ENCODE results near the gene FAM171A1.
"Not testable (repeated sequence)": the region's sequence is repeated elsewhere in the genome, so short reads cannot be mapped to it uniquely, and the experiment has no call there.

The FAM171A1 gene

DNA sequence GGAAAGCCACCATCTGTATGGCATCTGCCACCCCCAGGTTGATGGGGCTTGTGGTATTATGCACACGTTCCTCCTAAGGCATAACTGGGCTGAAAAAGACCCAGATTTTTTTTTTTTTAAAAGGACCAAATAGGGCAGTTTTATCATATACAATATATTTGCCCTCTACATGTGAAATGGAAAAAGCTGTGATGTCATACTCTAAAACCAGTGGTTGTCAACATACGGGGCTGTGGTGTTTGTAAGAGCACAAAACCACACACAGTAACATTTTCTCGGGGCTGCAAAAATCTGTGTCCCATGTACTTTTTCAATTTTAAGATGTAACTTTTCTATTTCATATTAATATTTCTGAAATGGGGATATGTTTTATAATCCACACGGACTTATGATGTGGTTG, 34.9 kb downstream of the FAM171A1 start:
- no peak overlapping the region for H3K9ac ChIP-seq (ENCODE audit: low read length)
- H3K9me3 ChIP-seq (ENCODE audit: control insufficient read depth, low read length) = no peaks in the 10 kb centered on the region
- H3K4me1 ChIP-seq (ENCODE audit: control insufficient read depth, insufficient read depth, low read length) = peaks cover 34% of the 10 kb centered on the region
- H3K27me3 ChIP-seq (ENCODE audit: control insufficient read depth, insufficient read depth, low read length) = no peaks in the 10 kb centered on the region
- H3K36me3 ChIP-seq (ENCODE audit: control insufficient read depth, insufficient read depth, low read length) = no peaks in the 10 kb centered on the region
- H3K4me3 ChIP-seq (ENCODE audit: low read length) = no peak overlapping the region

DNA sequence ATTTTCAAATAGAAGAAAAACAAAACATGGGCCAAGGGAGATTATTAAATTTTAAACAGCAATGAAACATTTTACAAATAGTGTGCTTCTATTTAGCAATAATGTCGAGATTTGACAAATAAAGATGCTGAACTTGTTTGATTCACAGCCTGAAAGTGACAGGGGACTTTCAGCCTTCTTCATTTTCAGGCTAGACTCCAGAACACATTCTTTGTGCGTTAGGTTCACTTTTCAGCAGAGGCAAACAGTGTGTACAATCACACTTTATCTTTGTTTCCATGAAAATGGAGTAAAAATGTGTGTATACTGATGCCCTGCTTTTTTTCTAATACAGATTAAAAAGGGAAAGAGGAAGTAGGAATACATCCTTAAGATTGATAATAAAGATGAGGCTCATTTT, 35.6 kb downstream of the FAM171A1 start:
- peaks cover 40% of the 10 kb centered on the region for H3K4me1 ChIP-seq (ENCODE audit: control insufficient read depth, insufficient read depth, low read length)
- no peak overlapping the region for H3K4me3 ChIP-seq (ENCODE audit: low read length)
- H3K36me3 ChIP-seq (ENCODE audit: control insufficient read depth, insufficient read depth, low read length) = no peaks in the 10 kb centered on the region
- no peak overlapping the region for H3K9ac ChIP-seq (ENCODE audit: low read length)
- H3K9me3 ChIP-seq (ENCODE audit: control insufficient read depth, low read length) = no peaks in the 10 kb centered on the region
- no peaks in the 10 kb centered on the region for H3K27me3 ChIP-seq (ENCODE audit: control insufficient read depth, insufficient read depth, low read length)

DNA sequence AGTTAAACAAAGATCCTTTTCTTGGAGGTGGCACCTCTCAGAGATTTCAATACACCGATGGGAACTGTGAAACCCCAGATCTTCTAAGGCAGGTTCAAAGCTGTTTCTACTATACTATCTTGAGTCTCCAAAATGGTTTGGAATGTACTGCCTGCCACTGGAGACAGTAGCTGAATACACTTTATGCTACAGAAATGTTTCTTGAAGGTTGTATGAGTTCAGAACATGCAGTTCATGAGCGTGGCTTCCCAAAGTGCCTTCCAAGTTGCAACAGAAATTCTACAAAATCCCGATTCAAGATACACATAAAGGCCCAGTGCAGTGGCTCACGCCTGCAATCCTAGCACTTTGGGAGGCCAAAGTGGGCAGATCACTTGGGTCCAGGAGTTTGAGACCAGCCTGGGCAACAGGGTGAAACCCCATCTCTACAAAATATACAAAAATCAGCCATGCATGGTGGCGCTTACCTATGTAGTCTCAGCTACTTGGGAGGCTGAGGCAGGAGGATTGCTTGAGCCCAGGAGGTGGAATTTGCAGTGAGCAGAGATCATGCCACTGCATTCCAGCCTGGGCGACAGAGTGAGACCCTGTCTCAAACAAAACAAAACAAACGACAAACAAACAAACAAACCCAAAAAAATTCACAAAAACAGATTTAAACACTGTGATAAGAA, 36.3 kb downstream of the FAM171A1 start:
- Histone ChIP-seq H3K27me3 (ENCODE audit: control insufficient read depth, insufficient read depth, low read length) (no peaks in the 10 kb centered on the region), H3K9ac (ENCODE audit: low read length) (no peak overlapping the region), H3K4me1 (ENCODE audit: control insufficient read depth, insufficient read depth, low read length) (peaks cover 48% of the 10 kb centered on the region), H3K4me3 (ENCODE audit: low read length) (no peak overlapping the region), H3K36me3 (ENCODE audit: control insufficient read depth, insufficient read depth, low read length) (no peaks in the 10 kb centered on the region), H3K9me3 (ENCODE audit: control insufficient read depth, low read length) (no peaks in the 10 kb centered on the region)

- no peak overlapping the region for H3K9ac ChIP-seq (ENCODE audit: low read length)
These were observed 37.0 kb downstream of the FAM171A1 start for GRCh38 chr10:15333909-15334649.

DNA sequence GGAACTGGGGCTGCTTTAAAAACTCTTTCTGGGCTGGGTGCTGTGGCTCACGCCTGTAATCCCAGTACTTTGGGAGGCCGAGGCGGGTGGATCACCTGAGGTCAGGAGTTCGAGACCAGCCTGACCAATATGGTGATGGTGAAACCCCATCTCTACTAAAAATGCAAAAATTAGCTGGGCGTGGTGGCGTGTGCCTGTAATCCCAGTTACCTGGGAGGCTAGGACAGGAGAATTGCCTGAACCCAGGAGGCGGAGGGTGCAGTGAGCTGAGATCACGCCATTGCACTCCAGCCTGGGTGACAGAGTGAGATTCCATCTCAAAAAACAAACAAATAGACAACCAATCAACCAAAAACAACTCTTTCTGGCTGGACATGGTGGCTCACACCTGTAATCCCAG, 37.9 kb downstream of the FAM171A1 start:
- not testable (repeated sequence) for H3K9ac ChIP-seq (ENCODE audit: low read length); H3K9me3 ChIP-seq (ENCODE audit: control insufficient read depth, low read length)
- H3K4me1 ChIP-seq (ENCODE audit: control insufficient read depth, insufficient read depth, low read length) = peaks cover 54% of the 10 kb centered on the region

More at GRCh38 chr10:15333909-15334649, 37.0 kb downstream of the FAM171A1 start:
- Histone ChIP-seq H3K4me1 (ENCODE audit: control insufficient read depth, insufficient read depth, low read length) (peaks cover 54% of the 10 kb centered on the region), H3K36me3 (ENCODE audit: control insufficient read depth, insufficient read depth, low read length) (no peaks in the 10 kb centered on the region), H3K9me3 (ENCODE audit: control insufficient read depth, low read length) (no peaks in the 10 kb centered on the region), H3K4me3 (ENCODE audit: low read length) (no peak overlapping the region), H3K27me3 (ENCODE audit: control insufficient read depth, insufficient read depth, low read length) (no peaks in the 10 kb centered on the region)

GRCh38 chr10:15331461-15331860, 39.6 kb downstream of the FAM171A1 start:
- Histone ChIP-seq H3K36me3 (ENCODE audit: control insufficient read depth, insufficient read depth, low read length) (no peaks in the 10 kb centered on the region), H3K9me3 (ENCODE audit: control insufficient read depth, low read length) (no peaks in the 10 kb centered on the region), H3K4me1 (ENCODE audit: control insufficient read depth, insufficient read depth, low read length) (peaks cover 54% of the 10 kb centered on the region), H3K27me3 (ENCODE audit: control insufficient read depth, insufficient read depth, low read length) (no peaks in the 10 kb centered on the region), H3K4me3 (ENCODE audit: low read length) (no peak overlapping the region), H3K9ac (ENCODE audit: low read length) (peak overlapping the region; percentile 41)

More for the DNA sequence above, 37.9 kb downstream of the FAM171A1 start:
- H3K27me3 ChIP-seq (ENCODE audit: control insufficient read depth, insufficient read depth, low read length); H3K4me3 ChIP-seq (ENCODE audit: low read length); H3K36me3 ChIP-seq (ENCODE audit: control insufficient read depth, insufficient read depth, low read length): not testable (repeated sequence)

GRCh38 chr10:15329437-15329836, 41.7 kb downstream of the FAM171A1 start:
- Histone ChIP-seq H3K9ac (ENCODE audit: low read length) (no peak overlapping the region), H3K27me3 (ENCODE audit: control insufficient read depth, insufficient read depth, low read length) (no peaks in the 10 kb centered on the region), H3K9me3 (ENCODE audit: control insufficient read depth, low read length) (no peaks in the 10 kb centered on the region), H3K36me3 (ENCODE audit: control insufficient read depth, insufficient read depth, low read length) (no peaks in the 10 kb centered on the region), H3K4me3 (ENCODE audit: low read length) (no peak overlapping the region), H3K4me1 (ENCODE audit: control insufficient read depth, insufficient read depth, low read length) (peaks cover 36% of the 10 kb centered on the region)

DNA sequence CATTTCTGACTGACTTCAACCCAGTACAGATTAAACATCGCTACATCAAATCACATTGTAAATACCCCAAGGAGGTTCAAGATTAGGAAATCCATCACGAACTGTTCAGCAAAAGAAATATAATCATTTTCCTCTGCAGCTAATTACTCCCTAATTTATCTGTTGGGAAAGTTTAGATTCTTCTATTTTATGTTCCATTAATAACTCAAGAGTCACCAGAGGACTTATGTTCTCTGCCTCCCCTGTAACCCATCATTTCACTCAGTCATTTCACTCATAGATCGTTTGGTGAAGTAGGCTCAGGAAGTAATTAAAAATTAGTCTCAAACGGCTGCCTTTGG, 45.2 kb downstream of the FAM171A1 start:
- Histone ChIP-seq H3K9ac (ENCODE audit: low read length) (no peak overlapping the region), H3K36me3 (ENCODE audit: control insufficient read depth, insufficient read depth, low read length) (no peaks in the 10 kb centered on the region), H3K4me1 (ENCODE audit: control insufficient read depth, insufficient read depth, low read length) (peaks cover 32% of the 10 kb centered on the region), H3K4me3 (ENCODE audit: low read length) (no peak overlapping the region), H3K27me3 (ENCODE audit: control insufficient read depth, insufficient read depth, low read length) (no peaks in the 10 kb centered on the region), H3K9me3 (ENCODE audit: control insufficient read depth, low read length) (no peaks in the 10 kb centered on the region)

DNA sequence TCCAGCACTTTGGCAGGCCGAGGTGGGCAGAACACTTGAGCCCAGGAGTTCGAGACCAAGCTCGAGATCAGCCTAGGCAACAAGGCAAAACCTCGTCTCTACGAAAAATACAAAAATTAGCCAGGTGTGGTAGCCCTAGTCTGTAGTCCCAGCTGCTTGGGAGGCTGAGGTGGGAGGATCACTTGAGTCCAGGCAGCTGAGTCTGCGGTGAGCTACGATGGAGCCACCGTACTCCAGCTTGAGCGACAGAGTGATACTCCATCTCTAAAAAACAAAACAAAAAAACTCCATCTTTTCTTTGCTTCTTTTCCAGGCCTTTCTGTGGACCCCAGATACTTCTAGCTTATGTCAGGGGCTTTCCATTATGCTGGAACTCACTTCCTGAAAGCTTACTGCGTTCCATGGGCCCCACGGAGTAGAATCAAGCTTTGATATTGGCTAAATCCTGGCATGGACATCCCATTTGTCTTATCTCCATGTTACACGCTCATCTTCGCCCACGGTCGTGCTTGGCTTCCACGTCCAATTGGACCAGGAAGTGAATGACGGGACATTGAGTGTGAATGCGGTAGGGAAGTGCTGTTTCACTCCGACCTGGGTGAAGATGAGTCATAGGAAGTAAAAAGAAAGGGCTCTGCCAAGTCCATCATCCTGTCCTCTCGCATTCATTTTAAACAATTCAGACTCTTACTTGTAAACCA, 45.7 kb downstream of the FAM171A1 start:
- H3K4me1 ChIP-seq (ENCODE audit: control insufficient read depth, insufficient read depth, low read length) = peaks cover 30% of the 10 kb centered on the region
- H3K9me3 ChIP-seq (ENCODE audit: control insufficient read depth, low read length) = no peaks in the 10 kb centered on the region
- no peak overlapping the region for H3K9ac ChIP-seq (ENCODE audit: low read length)
- H3K27me3 ChIP-seq (ENCODE audit: control insufficient read depth, insufficient read depth, low read length) = no peaks in the 10 kb centered on the region
- H3K36me3 ChIP-seq (ENCODE audit: control insufficient read depth, insufficient read depth, low read length) = no peaks in the 10 kb centered on the region
- no peak overlapping the region for H3K4me3 ChIP-seq (ENCODE audit: low read length)

DNA sequence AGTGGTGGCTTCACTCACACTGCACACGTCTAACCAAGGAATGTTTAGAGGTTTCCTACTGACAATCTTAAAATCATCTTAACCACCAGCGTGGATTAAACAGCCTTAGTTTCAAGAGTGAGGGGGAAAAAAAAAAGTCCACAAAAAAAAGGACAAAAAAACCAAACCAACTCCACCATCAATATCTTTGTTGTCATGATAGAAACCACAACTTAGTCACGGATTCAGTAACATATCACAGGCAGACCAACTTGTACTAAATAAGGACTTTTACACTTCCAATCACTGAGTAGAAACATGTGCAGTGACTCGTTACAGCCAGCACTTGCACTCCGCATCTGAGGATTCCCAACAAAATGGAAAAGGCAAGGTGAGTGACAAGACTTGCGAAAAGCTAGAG, 46.5 kb downstream of the FAM171A1 start:
- no peaks in the 10 kb centered on the region for H3K36me3 ChIP-seq (ENCODE audit: control insufficient read depth, insufficient read depth, low read length)
- H3K9ac ChIP-seq (ENCODE audit: low read length) = no peak overlapping the region
- no peaks in the 10 kb centered on the region for H3K27me3 ChIP-seq (ENCODE audit: control insufficient read depth, insufficient read depth, low read length)
- peaks cover 22% of the 10 kb centered on the region for H3K4me1 ChIP-seq (ENCODE audit: control insufficient read depth, insufficient read depth, low read length)
- no peak overlapping the region for H3K4me3 ChIP-seq (ENCODE audit: low read length)
- H3K9me3 ChIP-seq (ENCODE audit: control insufficient read depth, low read length) = no peaks in the 10 kb centered on the region

DNA sequence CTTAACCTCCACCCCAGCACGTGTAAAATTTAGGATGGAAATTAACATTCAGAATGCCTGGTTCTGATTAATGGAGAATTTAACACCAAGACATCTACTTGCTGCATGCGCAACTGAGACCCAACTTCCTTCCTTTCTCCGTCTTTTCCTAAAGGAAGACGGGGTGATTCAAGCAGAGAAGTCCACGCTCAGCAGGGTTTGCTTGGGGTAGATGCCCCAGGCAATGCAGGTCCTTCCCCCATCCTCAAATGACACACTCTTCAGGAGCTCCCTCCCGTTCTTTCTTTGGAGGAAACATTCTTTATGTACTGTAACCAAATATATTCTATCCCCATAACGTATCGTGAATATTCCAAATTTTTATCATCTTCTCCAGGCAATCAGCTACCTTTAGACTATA, 47.0 kb downstream of the FAM171A1 start:
- H3K4me1 ChIP-seq (ENCODE audit: control insufficient read depth, insufficient read depth, low read length) = peaks cover 18% of the 10 kb centered on the region
- no peak overlapping the region for H3K4me3 ChIP-seq (ENCODE audit: low read length)
- H3K9me3 ChIP-seq (ENCODE audit: control insufficient read depth, low read length) = no peaks in the 10 kb centered on the region
- no peaks in the 10 kb centered on the region for H3K27me3 ChIP-seq (ENCODE audit: control insufficient read depth, insufficient read depth, low read length)
- no peak overlapping the region for H3K9ac ChIP-seq (ENCODE audit: low read length)
- no peaks in the 10 kb centered on the region for H3K36me3 ChIP-seq (ENCODE audit: control insufficient read depth, insufficient read depth, low read length)

DNA sequence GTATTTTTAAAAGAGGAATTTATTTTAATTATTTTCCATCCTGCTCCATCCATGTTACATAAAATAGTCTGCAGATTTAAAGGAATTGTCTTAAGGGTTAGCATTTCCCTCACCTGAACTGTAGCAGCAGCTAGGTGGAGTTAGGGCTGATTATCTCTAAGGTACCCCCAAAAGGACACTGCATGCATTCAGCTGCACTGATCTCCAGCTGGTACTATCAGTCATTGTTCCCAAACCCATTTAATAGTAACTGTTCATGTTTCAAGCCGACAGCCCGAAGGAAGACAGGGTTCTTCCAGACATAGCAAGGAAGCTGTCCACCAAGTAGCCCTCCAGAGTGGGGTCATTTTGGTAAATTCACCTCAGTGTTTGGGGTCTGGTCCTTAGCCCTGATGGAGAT, 48.7 kb downstream of the FAM171A1 start:
- Histone ChIP-seq H3K36me3 (ENCODE audit: control insufficient read depth, insufficient read depth, low read length) (no peaks in the 10 kb centered on the region), H3K9ac (ENCODE audit: low read length) (no peak overlapping the region), H3K4me1 (ENCODE audit: control insufficient read depth, insufficient read depth, low read length) (peaks cover 18% of the 10 kb centered on the region), H3K9me3 (ENCODE audit: control insufficient read depth, low read length) (no peaks in the 10 kb centered on the region), H3K27me3 (ENCODE audit: control insufficient read depth, insufficient read depth, low read length) (no peaks in the 10 kb centered on the region), H3K4me3 (ENCODE audit: low read length) (no peak overlapping the region)

Data from mucosa of stomach (tissue), 1 donor.